Inflammatory macrophage (primary cell): ENCODE measurements around the gene SLC24A4.

ENCODE experiments used
- DNase-seq, 2 donors: peaks; one replicate each; pipeline ENCODE4 v3.0.0-alpha.2; 2020 to 2022

The SLC24A4 gene

GRCh38 chr14:92440345-92441003, 117.5 kb downstream of the SLC24A4 start:
- DNase-seq: no peak

- DNase-seq: no peak
These were observed 119.0 kb downstream of the SLC24A4 start for GRCh38 chr14:92441751-92442504.

- DNase-seq: no peak
These were observed 120.2 kb downstream of the SLC24A4 start for GRCh38 chr14:92443167-92443566.

GRCh38 chr14:92443741-92444140, 120.8 kb downstream of the SLC24A4 start:
- DNase-seq: no peak

GRCh38 chr14:92446771-92447170, 123.8 kb downstream of the SLC24A4 start:
- no peak for DNase-seq

- DNase-seq: no peak
These were observed 124.6 kb downstream of the SLC24A4 start for GRCh38 chr14:92447416-92448197.

GRCh38 chr14:92448786-92449185, 125.8 kb downstream of the SLC24A4 start:
- DNase-seq: no peak

- no peak for DNase-seq
These were observed 126.6 kb downstream of the SLC24A4 start for GRCh38 chr14:92449404-92450181.

- DNase-seq: peak in 1 of 2 donors; percentile 47
These were observed 127.5 kb downstream of the SLC24A4 start for GRCh38 chr14:92450351-92451070.

- DNase-seq: no peak
These were observed 128.3 kb downstream of the SLC24A4 start for GRCh38 chr14:92451245-92451644.

GRCh38 chr14:92451755-92452154, 128.8 kb downstream of the SLC24A4 start:
- DNase-seq: no peak

- no peak for DNase-seq
These were observed 129.5 kb downstream of the SLC24A4 start for GRCh38 chr14:92452471-92452870.

GRCh38 chr14:92453691-92454090, 130.7 kb downstream of the SLC24A4 start:
- no peak for DNase-seq

GRCh38 chr14:92455231-92455630, 132.3 kb downstream of the SLC24A4 start:
- no peak for DNase-seq

- DNase-seq: peak; percentile 91 to 92
These were observed 133.4 kb downstream of the SLC24A4 start for GRCh38 chr14:92456215-92457015.

- no peak for DNase-seq
These were observed 134.1 kb downstream of the SLC24A4 start for GRCh38 chr14:92457016-92457565.

GRCh38 chr14:92458136-92459029, 135.4 kb downstream of the SLC24A4 start:
- DNase-seq: no peak

GRCh38 chr14:92459030-92459949, 136.3 kb downstream of the SLC24A4 start:
- no peak for DNase-seq
